A673 (cell line): ENCODE measurements around the gene PDE4A.
A peak's percentile ranks its signal among the peaks of the same experiment; 100 is the strongest.

Experiments
- EZH2 ChIP-seq: fragments of 200-600 bp; sonication (generic); IDR thresholded peaks from 2 replicates; pipeline ENCODE4 v1.6.1; 2017; ENCODE audit warnings: borderline replicate concordance, low read depth, mild to moderate bottlenecking, mixed read lengths, antibody characterized with exemption, low read length; ENCODE audit not compliant: poor library complexity, severe bottlenecking
- TF ChIP-seq, protein P1 (sequence below): fragments of 300-800, 200-600 bp; sonication (generic); conservative IDR thresholded peaks from 2 replicates; pipeline ENCODE4 v1.5.1; 2017; ENCODE audit warnings: low read depth, mild to moderate bottlenecking, antibody characterized with exemption, low read length, moderate library complexity, mixed read lengths

DNA sequence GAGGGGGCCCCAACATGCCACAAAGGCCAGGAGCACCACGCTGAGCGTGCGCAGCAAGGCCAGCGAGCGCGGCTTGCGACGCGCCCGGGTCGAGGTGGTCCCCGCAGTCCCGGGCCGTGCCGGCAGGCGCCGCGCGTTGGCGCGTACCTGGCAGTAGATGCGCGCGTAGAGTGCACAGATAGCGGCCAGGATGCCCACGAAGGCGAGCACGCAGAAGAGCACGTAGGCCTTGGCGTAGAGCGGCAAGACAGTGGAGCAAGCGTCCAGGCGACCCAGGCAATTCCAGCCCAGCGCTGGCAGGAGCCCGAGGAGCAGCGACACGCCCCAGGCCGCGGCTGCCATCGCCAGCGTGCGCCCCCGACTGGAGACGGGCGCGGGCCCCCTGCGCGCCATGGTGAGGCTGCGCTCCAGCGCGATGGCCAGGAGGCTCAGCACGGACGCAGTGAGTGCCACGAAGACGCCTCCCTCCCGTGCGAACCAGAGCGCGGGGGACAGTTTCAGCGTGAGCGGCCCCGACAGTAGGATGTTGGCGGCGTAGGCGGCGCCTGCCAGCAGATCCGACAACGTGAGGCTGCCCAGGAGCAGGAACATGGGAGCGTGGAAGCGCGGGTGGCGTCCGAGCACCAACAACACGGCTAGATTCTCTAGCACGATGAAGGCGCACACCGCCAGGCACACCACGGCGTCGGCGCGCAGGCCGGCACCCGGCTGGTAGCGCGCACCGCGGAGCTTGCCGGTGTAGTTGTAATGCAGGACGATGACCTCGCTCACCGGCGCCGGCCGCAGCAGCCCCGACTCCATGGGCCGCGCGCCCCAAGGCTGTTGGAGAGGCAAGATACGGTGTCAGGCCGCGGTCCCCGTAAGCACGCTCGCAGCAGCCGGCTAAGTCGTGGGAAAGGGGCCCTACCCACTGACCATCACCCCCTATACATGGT lies 94.1 kb downstream of the PDE4A start:
- no peak for TF ChIP-seq EZH2
- TF ChIP-seq, protein P1, sequence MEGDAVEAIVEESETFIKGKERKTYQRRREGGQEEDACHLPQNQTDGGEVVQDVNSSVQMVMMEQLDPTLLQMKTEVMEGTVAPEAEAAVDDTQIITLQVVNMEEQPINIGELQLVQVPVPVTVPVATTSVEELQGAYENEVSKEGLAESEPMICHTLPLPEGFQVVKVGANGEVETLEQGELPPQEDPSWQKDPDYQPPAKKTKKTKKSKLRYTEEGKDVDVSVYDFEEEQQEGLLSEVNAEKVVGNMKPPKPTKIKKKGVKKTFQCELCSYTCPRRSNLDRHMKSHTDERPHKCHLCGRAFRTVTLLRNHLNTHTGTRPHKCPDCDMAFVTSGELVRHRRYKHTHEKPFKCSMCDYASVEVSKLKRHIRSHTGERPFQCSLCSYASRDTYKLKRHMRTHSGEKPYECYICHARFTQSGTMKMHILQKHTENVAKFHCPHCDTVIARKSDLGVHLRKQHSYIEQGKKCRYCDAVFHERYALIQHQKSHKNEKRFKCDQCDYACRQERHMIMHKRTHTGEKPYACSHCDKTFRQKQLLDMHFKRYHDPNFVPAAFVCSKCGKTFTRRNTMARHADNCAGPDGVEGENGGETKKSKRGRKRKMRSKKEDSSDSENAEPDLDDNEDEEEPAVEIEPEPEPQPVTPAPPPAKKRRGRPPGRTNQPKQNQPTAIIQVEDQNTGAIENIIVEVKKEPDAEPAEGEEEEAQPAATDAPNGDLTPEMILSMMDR = peak; percentile 35; the same call in 1 of the 2 replicates
